ENCODE results near the gene ZNF777. TPM values are rescaled to one million over a fixed set of nuclear protein-coding genes. Genes with fewer than 3 reads are reported as not detected.
"Not testable (repeated sequence)": the region's sequence is repeated elsewhere in the genome, so short reads cannot be mapped to it uniquely, and the experiment has no call there.

ZNF777 gene
- polyA plus RNA-seq (ENCODE audit: insufficient read length in 10 of 10) = 10 to 100 TPM in 1 of 10 donors, 1 to 10 TPM in 9; 8.2 to 10.7 (median 9.0) TPM
- long read RNA-seq, donor 1 = 0 reads
- long read RNA-seq, donor 2 = 0 reads
- long read RNA-seq, donor 3 = 0 reads
- long read RNA-seq, donor 4, partial matches to known transcripts = 0 of 1 reads
- long read RNA-seq, donor 4, other reads (novel, unspliced or antisense) = 0 of 1 reads
- long read RNA-seq, donor 5, partial matches to known transcripts = 5 of 5 reads
- long read RNA-seq, donor 5, other reads (novel, unspliced or antisense) = 0 of 5 reads
- long read RNA-seq, donor 6 = 0 reads
- long read RNA-seq, donor 7 = 0 reads
- long read RNA-seq, donor 8 = 0 reads
- long read RNA-seq, donor 9 = 0 reads

DNA sequence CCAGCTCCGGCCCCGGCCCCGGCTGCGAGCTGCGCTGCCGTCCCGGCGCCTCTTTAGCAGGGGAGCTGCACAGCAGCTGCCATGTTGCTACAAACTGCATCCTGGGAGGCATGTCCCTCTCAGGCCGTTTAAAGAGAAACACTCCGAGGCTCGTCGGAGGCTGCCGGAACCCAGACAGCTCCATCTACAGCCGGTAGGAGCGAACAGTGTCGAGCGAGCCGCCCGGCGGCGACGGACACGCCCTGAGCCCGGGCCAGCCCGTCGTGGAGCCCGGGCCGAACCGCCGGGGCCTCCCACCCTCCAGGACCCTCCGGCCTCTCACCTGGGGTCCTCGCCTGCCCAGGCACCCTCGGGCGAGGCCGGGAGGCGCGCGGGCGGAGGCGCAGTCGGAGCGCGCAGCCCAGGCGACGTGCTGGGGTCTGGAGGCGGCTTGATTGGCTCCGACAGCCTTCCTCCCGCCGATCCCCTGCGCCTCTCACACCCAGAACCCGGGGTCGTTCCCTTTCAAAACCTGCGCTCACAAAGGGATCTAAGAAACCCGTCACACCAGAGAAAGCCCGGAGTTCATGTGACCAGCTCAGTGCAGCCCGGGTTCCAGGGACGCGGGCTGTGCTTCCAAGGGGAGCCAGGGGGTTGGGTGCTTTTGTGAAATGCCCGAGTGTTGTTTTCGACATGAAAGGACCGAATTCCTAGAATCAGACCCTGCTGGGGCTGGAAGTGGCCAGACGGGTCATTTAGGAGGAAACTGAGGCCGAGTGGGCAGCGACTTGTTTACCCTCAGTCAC is at the start of gene ZNF777:
Gene ZNF777 (minus strand): TSS at position 570 of the 785 bp plus-strand sequence. CDS start 5,040 bp downstream, outside the sequence.
- peak; percentile 86 to 95 (median 86) for DNase-seq

DNA sequence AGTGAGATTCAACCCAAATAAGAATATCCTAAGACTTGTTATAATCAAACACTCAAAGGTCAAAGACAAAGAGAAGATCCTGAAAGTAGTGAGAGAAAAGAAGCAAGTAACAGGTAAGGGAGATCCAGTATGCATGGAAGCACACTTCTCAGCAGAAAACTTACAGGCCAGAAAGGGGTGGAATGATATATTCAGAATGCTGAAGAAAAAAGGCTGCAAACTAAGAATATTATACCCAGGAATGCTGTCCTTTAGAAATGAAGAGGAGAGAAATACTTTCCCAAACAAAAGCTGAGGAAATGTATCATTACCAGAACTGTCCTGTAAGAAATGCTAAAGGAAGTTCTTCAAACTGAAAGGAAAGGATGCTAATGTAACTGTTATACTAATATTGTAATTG is 49.4 kb upstream of the ZNF777 start:
- DNase-seq = no peak

DNA sequence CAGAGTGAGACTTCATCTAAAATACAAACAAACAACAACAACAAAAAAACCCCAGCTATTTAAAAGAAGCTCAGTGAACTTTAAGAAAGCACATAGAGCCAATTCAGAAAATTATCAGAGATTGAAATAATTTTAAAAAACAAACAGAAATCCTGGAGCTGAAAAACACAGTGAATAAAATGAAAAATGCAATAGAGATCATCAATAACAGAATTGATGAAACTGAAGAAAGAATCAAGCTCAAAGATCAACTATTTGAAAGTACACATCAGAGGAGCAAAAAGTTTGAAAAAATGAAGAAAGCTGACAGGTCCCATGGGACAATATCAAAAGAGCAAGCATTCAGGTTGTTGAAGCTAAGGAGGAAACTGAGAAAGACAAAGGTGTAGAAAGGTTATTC is 48.9 kb upstream of the ZNF777 start:
- DNase-seq = no peak

DNA sequence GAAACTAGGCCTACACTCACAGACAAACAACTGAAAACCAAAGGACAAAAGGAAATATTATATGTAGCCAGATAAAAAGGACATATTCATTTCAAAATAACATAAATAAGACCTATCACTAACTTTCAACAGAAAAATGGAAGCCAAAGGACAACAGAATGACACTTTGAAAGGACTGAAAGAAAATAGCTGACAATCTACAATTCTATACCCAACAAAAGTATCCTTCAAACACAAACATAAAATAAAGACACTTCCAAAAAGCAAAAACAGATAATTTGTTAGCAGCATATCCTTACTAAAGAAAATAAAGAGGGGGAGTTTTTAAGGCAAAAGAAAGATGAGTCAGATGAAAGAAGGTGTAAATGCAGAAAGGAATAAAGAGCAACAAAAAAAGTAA is 44.7 kb upstream of the ZNF777 start:
- DNase-seq = no peak

DNA sequence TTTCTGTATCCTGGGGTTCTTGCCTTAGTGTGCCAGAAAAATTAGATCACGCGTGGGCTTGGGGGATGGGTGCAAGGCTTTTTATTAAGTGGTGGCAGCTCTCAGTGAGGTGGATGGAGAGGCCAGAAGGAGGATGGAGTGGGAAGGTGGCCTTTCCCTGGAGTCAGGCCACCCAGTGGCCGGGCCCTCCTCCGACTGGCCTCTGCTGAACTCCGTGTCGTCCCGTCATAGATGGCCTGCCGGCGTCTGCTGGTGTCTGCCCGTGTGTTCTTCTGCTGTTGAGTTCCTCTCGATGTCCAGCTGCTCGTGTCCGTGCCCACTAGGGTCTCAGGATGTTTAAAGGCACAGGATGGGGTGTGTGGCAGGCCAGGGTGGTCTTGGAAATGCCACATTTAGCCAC is 40.8 kb upstream of the ZNF777 start:
- DNase-seq = no peak

DNA sequence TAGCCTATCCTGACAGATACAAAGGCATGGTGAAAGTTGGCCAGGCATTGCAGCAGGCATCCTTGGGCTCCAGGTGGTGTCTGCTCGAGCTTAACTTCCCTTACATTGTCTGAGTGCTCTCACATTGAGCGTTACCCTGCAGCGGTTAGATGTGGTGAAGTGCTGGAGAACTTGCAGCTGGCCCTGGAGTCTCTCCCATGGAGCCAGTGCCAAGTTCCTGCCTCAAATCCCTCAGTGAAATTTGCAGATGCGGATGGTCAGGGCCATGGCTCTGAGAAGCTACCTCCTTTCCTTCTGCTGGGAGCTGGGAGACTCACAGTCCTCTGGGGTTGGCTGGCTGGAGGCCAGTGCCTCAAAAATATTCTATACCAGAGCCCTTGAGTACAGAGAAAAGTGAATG is 40.0 kb upstream of the ZNF777 start:
- no peak for DNase-seq

DNA sequence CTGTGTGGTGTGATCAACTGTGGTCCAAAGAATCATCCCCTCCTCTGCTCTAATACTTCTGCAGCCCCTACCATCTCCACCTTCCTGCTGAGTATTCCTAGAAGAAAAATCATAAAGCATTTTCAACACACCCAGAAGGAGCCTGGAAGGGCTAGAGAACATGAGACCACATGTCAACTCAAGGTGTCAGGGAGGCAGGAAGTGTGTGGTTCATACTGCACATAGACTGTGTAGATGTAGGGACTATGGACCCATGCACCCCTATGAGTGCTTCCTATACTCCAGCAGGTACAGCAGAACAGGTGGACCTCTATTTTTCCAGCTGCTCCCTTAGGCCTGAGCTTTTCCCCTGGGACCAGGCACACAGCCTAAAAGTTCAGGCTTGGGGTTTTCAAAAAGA is 39.3 kb upstream of the ZNF777 start:
- no peak for DNase-seq

DNA sequence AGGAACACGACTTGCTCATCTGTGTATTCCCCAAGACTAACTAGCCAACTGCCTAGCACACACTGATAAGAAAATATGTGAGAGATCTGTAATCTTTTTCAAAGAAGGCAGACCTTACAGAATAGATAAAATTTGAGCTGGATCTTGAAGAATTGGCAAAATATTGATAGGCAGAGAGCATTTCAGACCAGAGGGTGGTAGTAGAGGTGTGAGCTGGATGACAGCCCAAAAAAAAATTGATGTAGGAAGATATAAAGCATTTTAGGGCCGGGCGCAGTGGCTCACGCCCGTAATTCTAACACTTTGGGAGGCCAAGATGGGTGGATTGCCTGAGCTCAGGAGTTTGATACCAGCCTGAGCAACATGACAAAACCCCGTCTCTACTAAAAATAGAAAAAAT is 37.9 kb upstream of the ZNF777 start:
- DNase-seq = no peak

DNA sequence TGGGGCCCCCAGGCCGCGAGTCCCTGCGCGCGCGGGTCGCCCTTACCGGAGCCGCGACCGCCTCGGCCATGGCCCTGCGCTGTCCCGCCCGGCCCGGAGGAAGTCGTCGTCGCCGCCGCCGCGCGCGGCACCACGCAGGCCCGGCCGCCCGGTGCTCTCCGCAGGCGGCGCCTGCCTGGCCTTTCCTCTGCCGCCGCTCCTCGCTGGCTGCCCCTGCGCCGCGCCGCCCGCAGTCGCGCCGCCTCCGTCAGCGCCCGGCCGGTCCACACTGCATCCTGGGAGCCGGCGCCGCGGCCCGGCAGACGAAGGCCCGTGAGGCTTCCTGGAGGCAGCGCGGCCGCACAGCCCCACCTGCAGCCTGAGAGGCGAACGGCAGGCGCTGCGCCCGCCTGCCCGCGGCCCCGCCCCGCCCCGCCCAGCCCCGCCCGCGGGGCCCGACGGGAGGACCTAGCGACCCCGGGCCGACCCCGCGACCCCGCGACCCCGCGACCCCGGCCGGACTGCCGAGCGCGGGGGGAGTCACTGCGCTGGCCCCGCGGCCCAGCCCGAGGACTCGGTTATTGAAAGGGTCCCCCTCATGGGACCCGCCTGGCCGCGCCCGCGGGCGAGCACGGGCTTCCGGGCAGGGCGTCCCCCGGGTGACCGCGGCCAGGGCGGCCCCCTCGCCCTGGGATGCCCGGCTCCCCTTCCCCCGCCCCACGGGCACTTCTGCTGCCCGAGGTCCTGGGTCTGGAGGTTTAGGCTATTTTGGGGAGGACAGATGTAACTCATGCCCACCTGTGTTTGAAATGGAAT is 36.8 kb upstream of the ZNF777 start, which contains the start of gene ZNF746:
Gene ZNF746 (minus strand): TSS at position 343 of the 795 bp plus-strand sequence. CDS start 273 bp downstream, at position 70.
- DNase-seq = peak; percentile 73 to 85 (median 73)

DNA sequence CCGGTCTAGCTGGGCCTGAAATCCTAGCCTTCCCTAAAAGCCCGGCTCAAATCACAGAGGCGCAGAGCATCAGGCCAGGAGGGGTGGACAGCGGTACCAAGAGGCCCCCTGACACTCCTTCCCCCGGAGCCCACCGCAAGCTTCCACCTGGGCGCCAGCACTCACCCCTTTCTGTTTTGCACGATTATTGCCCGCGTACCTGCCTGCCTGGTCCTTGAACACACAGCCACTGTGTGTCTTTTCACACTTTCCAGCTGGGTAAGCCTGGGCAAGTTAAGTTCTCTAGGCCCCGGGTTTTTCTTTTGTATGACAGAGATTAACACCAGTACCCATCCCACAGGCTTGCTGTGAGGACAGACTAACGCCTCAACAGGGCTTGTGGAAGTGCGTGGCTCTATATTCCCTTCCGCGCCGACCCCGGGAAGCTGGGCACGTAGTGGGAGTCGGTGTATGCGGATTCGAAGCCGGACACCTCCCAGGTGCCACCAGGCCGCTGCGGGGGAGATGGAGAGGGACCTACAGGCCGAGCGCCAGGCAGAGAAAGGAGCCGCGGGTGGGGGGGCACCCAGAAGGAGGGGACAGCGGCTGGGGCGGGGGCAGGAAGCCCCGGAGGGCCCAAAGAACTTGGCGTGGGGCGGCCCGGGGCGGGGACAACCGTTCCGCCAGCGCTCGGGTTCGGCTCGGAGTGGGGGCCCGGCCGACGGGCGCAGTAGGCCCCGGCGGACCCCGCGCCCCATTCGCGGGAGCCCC is 36.0 kb upstream of the ZNF777 start:
- DNase-seq = peak; percentile 10 to 75 (median 41)

DNA sequence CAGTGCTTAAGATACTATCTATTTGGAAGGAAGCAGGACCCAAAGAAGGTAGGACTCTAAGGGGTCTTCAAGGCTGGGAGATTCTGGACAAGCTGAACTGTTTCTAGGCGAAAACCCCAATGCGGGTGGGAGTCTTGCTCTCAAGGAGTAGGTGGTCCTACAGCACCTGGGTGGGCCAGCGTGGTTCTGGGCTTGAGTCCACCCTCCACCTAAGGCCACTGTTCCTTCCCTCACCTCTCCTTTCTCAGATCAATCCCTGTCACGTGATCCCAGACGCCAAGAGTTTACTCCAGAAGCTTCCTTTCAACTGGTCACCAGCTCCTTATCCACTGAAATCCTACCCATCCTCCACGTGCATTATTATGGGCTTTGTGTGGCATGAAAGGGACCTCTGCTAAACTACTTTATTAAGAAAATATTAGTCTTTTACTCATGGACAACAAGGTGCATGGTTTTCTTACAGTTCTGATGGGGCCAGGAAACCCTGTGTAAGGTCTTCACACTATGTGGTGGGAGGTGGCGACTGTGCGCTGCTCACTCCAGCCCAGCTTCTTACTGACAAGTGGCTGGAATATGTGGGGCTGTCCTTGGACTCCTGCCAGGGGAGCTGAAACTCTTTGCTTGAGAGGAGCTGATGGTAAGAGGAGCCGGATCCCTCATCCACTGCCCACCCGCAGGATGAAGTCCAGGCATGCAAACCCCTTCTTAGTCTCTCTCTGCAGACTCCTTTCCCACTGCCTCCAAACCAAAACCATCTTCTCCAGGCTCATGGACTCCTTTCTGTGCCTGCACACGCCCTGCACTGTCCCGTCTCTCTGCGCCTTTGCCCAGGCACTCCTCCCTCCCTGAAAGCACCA is 35.2 kb upstream of the ZNF777 start:
- peak; percentile 74 to 88 (median 81) for DNase-seq

DNA sequence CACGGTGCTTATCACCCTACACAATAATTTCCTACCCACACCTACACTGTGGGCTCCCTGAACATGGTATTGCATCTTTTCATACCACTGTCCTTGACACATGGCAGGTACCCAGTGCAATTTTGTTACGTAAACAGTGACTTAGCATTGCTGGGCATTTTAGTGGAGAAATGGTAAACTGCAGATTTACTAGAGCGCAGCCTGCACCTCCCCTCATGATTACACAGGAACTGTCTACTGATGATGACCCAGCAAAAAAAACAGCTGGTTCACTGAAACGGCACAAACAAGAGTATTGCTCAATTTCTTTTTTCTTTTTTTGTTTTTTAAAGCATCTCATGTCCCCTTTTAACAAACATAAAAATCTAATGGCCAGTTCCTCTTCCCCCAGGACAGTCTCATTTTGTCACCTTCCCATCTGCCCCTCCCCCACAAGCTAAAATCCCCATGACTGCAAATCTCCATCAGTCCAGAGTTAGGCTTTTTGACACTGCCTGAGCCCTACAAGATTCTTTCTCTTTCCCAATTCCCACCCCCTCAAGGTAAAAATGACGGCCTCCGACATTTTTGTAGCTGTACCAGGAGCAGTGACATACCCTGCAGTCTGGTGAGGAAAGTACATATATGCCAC is 34.0 kb upstream of the ZNF777 start:
- peak in 1 of 3 donors; percentile 20 for DNase-seq

DNA sequence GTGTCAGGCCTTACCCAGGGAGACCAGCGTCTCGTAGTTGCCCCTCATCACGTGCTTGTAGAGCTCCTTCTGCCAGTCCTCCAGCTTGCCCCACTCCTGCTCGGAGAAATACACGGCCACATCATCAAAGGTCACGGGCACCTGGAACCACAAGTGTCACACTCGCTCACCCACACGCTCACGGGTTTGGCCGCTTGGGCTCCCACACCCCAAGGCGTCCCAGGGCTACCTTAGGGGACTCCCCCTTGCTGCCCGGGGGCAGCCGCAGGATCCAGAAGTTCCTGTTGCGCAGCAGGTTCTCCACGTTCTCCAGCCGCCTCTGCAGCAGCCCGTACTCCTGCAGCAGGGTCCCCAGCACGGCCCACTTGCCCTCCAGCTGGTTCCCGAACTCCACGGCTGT is 33.1 kb upstream of the ZNF777 start:
- not testable (repeated sequence) for DNase-seq

DNA sequence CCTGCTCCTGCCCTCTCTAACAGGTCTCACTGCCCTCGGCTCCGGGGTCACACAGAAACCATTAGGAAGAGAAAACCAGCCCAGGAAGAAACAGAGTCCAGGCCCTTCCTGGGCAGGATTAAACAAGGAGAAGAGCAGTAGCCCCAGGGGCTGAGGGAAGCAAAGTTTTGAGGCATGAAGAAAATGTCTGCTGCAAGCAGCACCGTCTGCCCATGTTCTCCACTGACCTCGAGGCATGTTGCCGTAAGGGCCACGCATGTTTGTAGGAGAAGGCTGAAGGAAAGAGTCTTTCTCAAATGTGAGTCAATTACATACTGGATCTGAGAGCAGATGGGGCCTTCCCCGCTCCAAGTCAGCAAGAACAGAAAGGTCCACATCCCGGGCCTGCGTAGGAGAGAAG is 32.5 kb upstream of the ZNF777 start:
- DNase-seq = no peak

DNA sequence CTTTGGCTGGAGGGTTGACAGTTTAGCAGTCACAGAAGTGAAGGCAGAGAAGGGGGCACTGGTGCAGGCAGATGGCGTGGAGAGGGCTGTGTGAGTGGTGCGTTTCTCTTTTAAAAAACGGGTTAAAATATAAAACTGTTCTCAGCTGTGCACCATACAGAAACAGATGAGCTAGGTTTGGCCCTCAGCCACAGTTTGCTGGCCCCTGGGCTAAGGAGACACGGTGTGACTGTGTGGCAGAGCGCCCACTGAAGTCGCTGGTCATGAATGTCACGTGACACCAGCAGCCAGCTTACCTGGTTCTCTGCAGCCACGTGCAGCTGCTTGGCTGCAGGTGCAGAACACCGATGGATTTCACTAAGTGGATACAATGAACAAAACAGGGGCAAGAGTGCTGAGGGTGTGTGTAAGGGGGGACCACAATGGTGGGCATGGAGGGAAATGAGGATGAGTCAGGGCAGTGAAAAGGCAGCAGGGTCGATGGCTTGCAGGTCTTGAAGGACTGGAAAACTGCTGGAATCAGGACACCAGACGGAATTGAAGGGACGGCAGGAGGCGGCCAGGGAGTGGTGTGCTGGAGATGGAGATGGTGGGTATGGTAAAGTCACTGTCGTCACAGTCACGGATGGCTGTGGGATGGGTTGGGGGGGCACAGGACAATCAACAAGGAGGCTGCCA is 29.4 kb upstream of the ZNF777 start:
- DNase-seq = no peak

DNA sequence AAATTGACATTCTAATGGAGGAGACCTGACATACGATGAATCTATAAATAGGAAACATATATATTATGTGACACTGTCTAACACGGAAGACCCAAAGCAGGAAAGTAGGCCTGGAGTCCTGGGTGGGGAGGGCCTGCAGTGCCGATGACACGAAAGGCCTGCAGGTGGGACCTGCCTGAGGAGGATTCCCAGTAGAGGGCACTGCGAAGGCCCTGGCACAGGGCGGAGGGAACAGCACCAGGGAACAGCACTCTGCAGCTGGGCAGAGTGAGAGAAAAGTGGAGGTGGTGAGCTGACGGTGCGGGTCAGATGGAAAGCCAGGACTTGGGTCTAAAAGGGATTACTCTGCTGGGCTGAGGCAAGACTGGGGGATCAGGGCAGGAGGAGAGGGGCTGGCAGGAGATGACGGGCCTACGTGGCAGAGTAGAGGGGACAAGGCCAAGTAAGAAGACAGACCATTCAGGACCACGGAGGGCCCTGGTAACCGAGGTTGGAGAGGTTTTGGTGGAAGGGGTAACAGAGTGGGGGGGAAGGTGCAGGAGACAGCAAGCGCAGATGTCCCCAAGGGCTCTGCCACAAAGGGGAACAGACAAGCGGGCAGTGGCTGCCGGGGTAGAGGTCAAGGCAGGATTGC is 28.6 kb upstream of the ZNF777 start:
- DNase-seq = no peak

DNA sequence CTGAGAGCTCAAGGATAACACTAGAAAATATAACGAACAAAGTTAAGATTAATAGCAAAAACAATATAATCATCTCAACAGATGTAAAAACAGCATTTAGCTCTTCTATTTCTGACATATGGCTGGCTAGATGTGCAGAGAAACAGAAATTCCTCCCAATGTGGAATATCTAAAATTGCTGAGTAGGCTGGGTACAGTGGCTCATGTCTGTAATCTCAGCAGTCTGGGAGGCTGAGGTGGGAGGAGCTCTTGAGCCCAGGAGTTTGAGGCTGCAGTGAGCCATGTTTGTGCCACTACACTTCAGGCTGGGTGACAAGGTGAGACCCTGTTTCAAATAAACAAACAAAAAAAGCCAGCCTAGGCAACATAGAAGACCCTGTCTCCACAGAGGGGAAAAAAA is 18.7 kb upstream of the ZNF777 start:
- DNase-seq = no peak

DNA sequence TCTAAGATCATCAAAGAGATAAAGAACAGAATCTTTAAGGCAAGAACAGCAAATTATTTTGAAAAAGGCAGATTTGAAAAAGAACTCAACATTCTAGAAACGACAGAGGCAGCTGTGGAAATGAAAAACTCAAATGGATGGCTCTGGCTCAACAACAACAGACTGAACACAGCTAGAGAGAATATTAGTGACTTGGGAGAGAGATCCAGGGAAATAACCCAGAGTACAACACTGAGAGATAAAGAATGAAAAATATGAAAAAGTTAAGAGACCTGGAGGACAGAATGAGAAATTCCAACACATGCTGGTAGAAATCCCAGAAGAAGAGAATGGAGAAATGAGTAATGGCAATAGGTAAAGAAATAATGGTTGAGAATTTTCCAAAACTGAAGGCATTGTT is 17.9 kb upstream of the ZNF777 start:
- no peak for DNase-seq
